ENCODE measurements around the gene RAD21L1.

Gene RAD21L1

GRCh38 chr20:1278993-1279392 lies 53.1 kb downstream of the RAD21L1 start:
- no peak overlapping the region for H3K27ac Mint-ChIP-seq
- H3K4me1 Mint-ChIP-seq: peaks cover 5% of the 10 kb centered on the region
- no peaks in the 10 kb centered on the region for H3K36me3 Mint-ChIP-seq (ENCODE audit: low read depth)
- no peak for TF ChIP-seq CTCF (IDR thresholded peaks at IDR 0.05; ENCODE audit: unreplicated experiment in 3 of 3)
- no peak overlapping the region for H3K4me3 Mint-ChIP-seq
- H3K9me3 Mint-ChIP-seq: no peaks in the 10 kb centered on the region
- H3K27me3 Mint-ChIP-seq (ENCODE audit: low read depth): peaks cover 2% of the 10 kb centered on the region

GRCh38 chr20:1280195-1281102 lies 54.6 kb downstream of the RAD21L1 start:
- TF ChIP-seq CTCF (IDR thresholded peaks at IDR 0.05; ENCODE audit: unreplicated experiment in 3 of 3): no peak
- Mint-ChIP-seq H3K9me3 (no peaks in the 10 kb centered on the region), H3K27me3 (ENCODE audit: low read depth) (peaks cover 5% of the 10 kb centered on the region), H3K4me3 (no peak overlapping the region), H3K4me1 (no peaks in the 10 kb centered on the region), H3K36me3 (ENCODE audit: low read depth) (no peaks in the 10 kb centered on the region), H3K27ac (no peak overlapping the region)

- Mint-ChIP-seq H3K27me3 (ENCODE audit: low read depth) (peaks cover 5% of the 10 kb centered on the region), H3K4me1 (no peaks in the 10 kb centered on the region), H3K36me3 (ENCODE audit: low read depth) (no peaks in the 10 kb centered on the region), H3K9me3 (no peaks in the 10 kb centered on the region), H3K27ac (no peak overlapping the region), H3K4me3 (no peak overlapping the region)
- TF ChIP-seq CTCF (IDR thresholded peaks at IDR 0.05; ENCODE audit: unreplicated experiment in 3 of 3): no peak
These were observed 55.6 kb downstream of the RAD21L1 start for GRCh38 chr20:1281279-1282057.

DNA sequence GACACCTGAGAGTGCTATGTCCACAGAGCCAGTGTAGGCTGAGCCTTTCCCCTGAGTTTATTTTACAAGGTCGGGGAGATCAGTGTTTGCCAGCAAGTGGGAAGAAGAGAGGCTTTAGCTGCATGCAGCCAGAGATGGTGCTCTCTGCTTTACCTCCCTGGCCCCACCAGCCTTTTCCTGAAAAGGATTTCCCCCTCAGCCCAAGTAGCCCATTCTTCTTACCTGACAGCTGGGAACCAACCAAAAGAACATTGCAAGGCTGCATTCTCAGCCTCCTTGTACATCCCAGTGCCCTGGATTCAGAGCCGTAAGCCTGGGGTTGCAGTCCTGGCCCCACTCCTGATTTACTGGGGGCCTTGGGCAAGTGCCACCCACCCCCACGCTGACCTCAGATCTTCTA lies 57.1 kb downstream of the RAD21L1 start:
- Mint-ChIP-seq H3K27ac (no peak overlapping the region), H3K36me3 (ENCODE audit: low read depth) (no peaks in the 10 kb centered on the region), H3K27me3 (ENCODE audit: low read depth) (peaks cover 5% of the 10 kb centered on the region), H3K4me1 (no peaks in the 10 kb centered on the region), H3K9me3 (no peaks in the 10 kb centered on the region), H3K4me3 (no peak overlapping the region)
- TF ChIP-seq CTCF (IDR thresholded peaks at IDR 0.05; ENCODE audit: unreplicated experiment in 3 of 3): no peak

- Mint-ChIP-seq H3K4me1 (no peaks in the 10 kb centered on the region), H3K4me3 (no peak overlapping the region), H3K9me3 (no peaks in the 10 kb centered on the region), H3K27ac (no peak overlapping the region), H3K36me3 (ENCODE audit: low read depth) (no peaks in the 10 kb centered on the region), H3K27me3 (ENCODE audit: low read depth) (peaks cover 5% of the 10 kb centered on the region)
- TF ChIP-seq CTCF (IDR thresholded peaks at IDR 0.05; ENCODE audit: unreplicated experiment in 3 of 3): no peak
These were observed 58.0 kb downstream of the RAD21L1 start for GRCh38 chr20:1283522-1284510.
